ENCODE results near the gene IL11RA. TPM values are rescaled to one million over a fixed set of nuclear protein-coding genes. Genes with fewer than 3 reads are reported as not detected.

Gene IL11RA
- total and polyA plus RNA-seq, 2 of the 8 experiments (the other 6 are each of a cell fraction or from before 2014, with no cell fraction given) = 5.5 to 9.1 TPM

- no peak overlapping the region for H3K4me3 ChIP-seq (ENCODE audit: extremely low read depth in 1 of 4, insufficient read depth in 2 of 4, low read depth in 3 of 4, low read length in 4 of 4)
- CTCF ChIA-PET (ENCODE audit: partially characterized antibody) = interaction anchor here (0.6 to 2.2 kb wide), 9 partner anchors 7 to 287 kb away, joined by 3 to 15 read pairs (median 4); no protein-coding TSS in a partner anchor
- no peak overlapping the region for H4K8ac ChIP-seq (ENCODE audit: extremely low read depth, insufficient read depth, low read length)
- H3K79me1 ChIP-seq (ENCODE audit: low read depth, low read length) = no peaks in the 10 kb centered on the region
- no peaks in the 10 kb centered on the region for H3K23me2 ChIP-seq (ENCODE audit: low read depth, low read length)
- H2AFZ ChIP-seq (ENCODE audit: low read length) = no peak overlapping the region
- no peak overlapping the region for H3K23ac ChIP-seq (ENCODE audit: insufficient read length)
- H3K4me2 ChIP-seq (ENCODE audit: insufficient read depth in 1 of 2, low read depth in 2 of 2, low read length in 2 of 2) = no peak overlapping the region
- H3K27ac ChIP-seq (ENCODE audit: low read depth, low read length) = no peak overlapping the region
- no peak overlapping the region for H4K91ac ChIP-seq (replicated peaks; ENCODE audit: insufficient read length, low read length)
- H3K9me3 ChIP-seq (ENCODE audit: insufficient read depth in 2 of 2, low read depth in 1 of 2, low read length in 1 of 2) = no peaks in the 10 kb centered on the region
- H3K14ac ChIP-seq (ENCODE audit: insufficient read length) = no peak overlapping the region
- POLR2A ChIA-PET (ENCODE audit: partially characterized antibody) = no interaction called here
- H2BK15ac ChIP-seq (ENCODE audit: low read length) = no peak overlapping the region
- H3K4me1 ChIP-seq (replicated peaks in 1 of 4; ENCODE audit: control insufficient read depth in 3 of 4, insufficient read depth in 4 of 4, low read length in 3 of 4) = no peaks in the 10 kb centered on the region
- no peak overlapping the region for H3K9ac ChIP-seq (replicated peaks in 1 of 4; ENCODE audit: extremely low read depth in 1 of 4, low read depth in 3 of 4, low read length in 3 of 4)
- H2AK5ac ChIP-seq (ENCODE audit: low read depth, low read length) = no peak overlapping the region
- no peak overlapping the region for H4K5ac ChIP-seq (ENCODE audit: insufficient read length, low read depth, low read length)
- no peak for DNase-seq (ENCODE audit: low read depth in 1 of 2, low spot score in 2 of 2)
- no peak for FAIRE-seq
- no peaks in the 10 kb centered on the region for H3K36me3 ChIP-seq (ENCODE audit: control insufficient read depth in 2 of 4, insufficient read depth in 4 of 4, low read length in 3 of 4)
- no peak overlapping the region for H3K4ac ChIP-seq (replicated peaks; ENCODE audit: insufficient read length, low read depth, low read length)
- H4K20me1 ChIP-seq (replicated peaks in 1 of 2; ENCODE audit: control insufficient read depth in 1 of 2, insufficient read depth in 2 of 2, low read length in 2 of 2) = no peaks in the 10 kb centered on the region
- no peak overlapping the region for H2BK5ac ChIP-seq (ENCODE audit: low read depth, low read length)
- H3K56ac ChIP-seq (replicated peaks; ENCODE audit: insufficient read length, low read depth, low read length) = no peak overlapping the region
- H2BK20ac ChIP-seq (ENCODE audit: low read length) = no peak overlapping the region
- no peak overlapping the region for H2BK120ac ChIP-seq (replicated peaks; ENCODE audit: low read depth, low read length)
- 95% methylated on average over 6 of the region's 9 CpGs; no CpG with 5 or more reads in 1 of the 2 experiments for WGBS, 2 experiments (ENCODE audit: extremely low coverage in 1 of 2, insufficient coverage in 1 of 2, insufficient read length in 1 of 2, insufficient replicate concordance in 2 of 2, low coverage in 1 of 2, low lambda C conversion rate in 2 of 2, missing lambda C conversion rate in 1 of 2)
- no peaks in the 10 kb centered on the region for H3K79me2 ChIP-seq (ENCODE audit: control insufficient read depth in 1 of 2, insufficient read depth in 2 of 2, low read length in 2 of 2)
- H3K27me3 ChIP-seq (replicated peaks in 1 of 4; ENCODE audit: control insufficient read depth in 3 of 4, extremely low read depth in 1 of 4, insufficient read depth in 3 of 4, low read length in 3 of 4) = no peaks in the 10 kb centered on the region; a peak in 3 of 7 replicates
- no peak overlapping the region for H2BK12ac ChIP-seq (ENCODE audit: low read depth, low read length)
- H3K18ac ChIP-seq (ENCODE audit: extremely low read depth, low read length) = no peak overlapping the region
- TF ChIP-seq TBP (IDR thresholded peaks at IDR 0.05; ENCODE audit: low read depth, low read length) (no peak), RAD21 (IDR thresholded peaks at IDR 0.05 in 1 of 2, conservative IDR thresholded peaks at IDR 0.05 in 1 of 2; ENCODE audit: low read depth in 2 of 2, low read length in 2 of 2) (no peak), GABPA (IDR thresholded peaks at IDR 0.05; ENCODE audit: borderline replicate concordance, insufficient read depth, low read length) (no peak), EP300 (IDR thresholded peaks at IDR 0.05; ENCODE audit: borderline replicate concordance in 1 of 2, low read depth in 2 of 2, low read length in 2 of 2) (no peak), SRF (IDR thresholded peaks at IDR 0.05; ENCODE audit: low read depth, low read length) (no peak), TAF1 (IDR thresholded peaks at IDR 0.05; ENCODE audit: low read depth, low read length) (no peak), POLR2AphosphoS5 (IDR thresholded peaks at IDR 0.05; ENCODE audit: low read depth, low read length) (no peak), JUN (IDR thresholded peaks at IDR 0.05; ENCODE audit: low read depth, low read length) (no peak), KDM4A (IDR thresholded peaks at IDR 0.05; ENCODE audit: low read depth, low read length, severe bottlenecking) (no peak), CREB1 (IDR thresholded peaks at IDR 0.05) (no peak), BCL11A (IDR thresholded peaks at IDR 0.05; ENCODE audit: low read depth in 2 of 2, low read length in 2 of 2) (no peak), TCF12 (IDR thresholded peaks at IDR 0.05; ENCODE audit: low read depth, low read length) (no peak), SAP30 (IDR thresholded peaks at IDR 0.05; ENCODE audit: insufficient read depth, insufficient replicate concordance, low read length) (no peak)
Observed at GRCh38 chr9:34709196-34709978, 57.4 kb downstream of the IL11RA start.

All from H1 (cell line).